ES-I3 (cell line): ENCODE data around the gene CHKA.

Experiments used
- H3K36me3 ChIP-seq: 2 replicates; pipeline ENCODE4 v1.6.1; 2013; ENCODE audit warnings: mild to moderate bottlenecking, low read length, control low read depth, moderate library complexity; ENCODE audit not compliant: insufficient read depth
- H3K4me1 ChIP-seq: 2 replicates; pipeline ENCODE4 v1.6.1; 2013; ENCODE audit warnings: mild to moderate bottlenecking, control low read depth, low read length; ENCODE audit not compliant: insufficient read depth
- H3K9ac ChIP-seq: 2 replicates; pipeline ENCODE4 v1.6.1; 2013; ENCODE audit warnings: low read depth, mild to moderate bottlenecking, low read length, moderate library complexity
- H3K9me3 ChIP-seq: 2 replicates; pipeline ENCODE4 v1.6.1; 2013; ENCODE audit warnings: mild to moderate bottlenecking, low read length, moderate library complexity; ENCODE audit not compliant: control insufficient read depth, insufficient read depth

Gene CHKA

GRCh38 chr11:68121067-68121899 is at the start of gene CHKA:
CHKA (minus strand) TSS chr11:68121388; CDS start chr11:68121177, 211 bp downstream.
- Histone ChIP-seq H3K9ac (peak within 1 kb of the TSS; percentile 83), H3K4me1 (peaks cover 39% of the 10 kb centered on the region), H3K9me3 (no peaks in the 10 kb centered on the region)

DNA sequence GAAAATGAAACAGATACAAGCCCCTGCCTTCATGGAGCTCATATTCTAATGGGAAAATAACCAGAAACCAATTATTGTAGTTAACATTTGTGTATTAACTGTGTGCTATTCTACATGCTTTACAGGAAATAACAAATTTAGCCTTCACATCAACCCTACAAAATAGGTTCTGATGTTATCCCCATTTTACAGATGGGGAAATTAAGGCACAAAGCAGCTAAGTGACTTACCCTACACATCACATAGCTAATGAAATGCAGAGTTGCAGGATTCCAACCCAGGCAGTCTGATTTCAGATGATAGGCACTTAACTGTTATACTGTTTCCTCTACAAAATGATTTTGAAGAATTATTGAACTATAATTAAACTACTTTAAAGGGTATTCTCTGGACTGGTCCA is 48.3 kb upstream of the CHKA start:
- peaks cover 46% of the 10 kb centered on the region for H3K36me3 ChIP-seq
- no peaks in the 10 kb centered on the region for H3K9me3 ChIP-seq
- H3K4me1 ChIP-seq, result no peaks in the 10 kb centered on the region

More at GRCh38 chr11:68121067-68121899, at the start of gene CHKA:
- no peaks in the 10 kb centered on the region for H3K36me3 ChIP-seq

DNA sequence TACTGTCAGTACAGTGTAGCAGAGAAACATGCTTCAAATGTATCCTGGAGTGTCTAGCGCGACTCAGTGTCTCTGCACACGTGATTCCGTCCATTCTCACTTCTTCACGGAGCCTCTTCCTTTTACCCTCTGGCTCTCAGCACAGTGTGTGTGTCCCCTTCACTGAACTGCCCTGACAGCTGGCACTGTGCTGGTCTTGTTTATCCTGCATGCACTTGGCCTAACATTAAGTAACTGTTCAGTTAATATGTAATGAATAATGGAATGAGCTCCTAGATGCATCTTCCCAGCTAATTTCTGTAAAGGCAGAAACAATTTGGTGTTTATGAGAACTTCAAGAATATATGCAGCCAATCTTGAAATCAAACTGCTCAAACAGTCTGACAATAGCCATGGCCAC is 47.5 kb upstream of the CHKA start:
- Histone ChIP-seq H3K9me3 (no peaks in the 10 kb centered on the region), H3K36me3 (peaks cover 46% of the 10 kb centered on the region), H3K4me1 (no peaks in the 10 kb centered on the region), H3K9ac (no peak overlapping the region)

More for the DNA sequence above, 48.3 kb upstream of the CHKA start:
- H3K9ac ChIP-seq, result no peak overlapping the region

GRCh38 chr11:68167474-68167873 is 46.3 kb upstream of the CHKA start:
- H3K36me3 ChIP-seq, result peaks cover 41% of the 10 kb centered on the region
- no peak overlapping the region for H3K9ac ChIP-seq
- H3K4me1 ChIP-seq, result no peaks in the 10 kb centered on the region
- no peaks in the 10 kb centered on the region for H3K9me3 ChIP-seq

DNA sequence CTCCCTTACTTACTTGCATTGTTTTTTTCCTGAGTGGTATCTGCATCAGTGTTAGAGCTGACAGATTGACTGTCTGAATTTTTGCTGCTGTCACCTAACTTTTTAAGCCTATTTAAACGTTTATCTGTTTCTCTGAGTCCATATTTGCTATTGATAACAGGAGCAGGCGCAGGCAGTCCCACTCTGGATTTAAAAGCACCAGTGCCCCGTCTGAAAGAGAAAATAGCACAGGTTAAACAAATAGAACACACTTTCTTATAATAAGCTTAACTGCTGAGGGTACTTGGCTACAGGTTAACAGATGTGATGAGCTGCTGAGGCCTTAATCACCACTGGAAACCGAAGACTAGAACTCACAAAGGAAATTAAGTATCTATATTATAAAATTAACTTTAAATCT is 45.8 kb upstream of the CHKA start:
- Histone ChIP-seq H3K9me3 (no peaks in the 10 kb centered on the region), H3K9ac (no peak overlapping the region), H3K4me1 (no peaks in the 10 kb centered on the region), H3K36me3 (peaks cover 41% of the 10 kb centered on the region)

DNA sequence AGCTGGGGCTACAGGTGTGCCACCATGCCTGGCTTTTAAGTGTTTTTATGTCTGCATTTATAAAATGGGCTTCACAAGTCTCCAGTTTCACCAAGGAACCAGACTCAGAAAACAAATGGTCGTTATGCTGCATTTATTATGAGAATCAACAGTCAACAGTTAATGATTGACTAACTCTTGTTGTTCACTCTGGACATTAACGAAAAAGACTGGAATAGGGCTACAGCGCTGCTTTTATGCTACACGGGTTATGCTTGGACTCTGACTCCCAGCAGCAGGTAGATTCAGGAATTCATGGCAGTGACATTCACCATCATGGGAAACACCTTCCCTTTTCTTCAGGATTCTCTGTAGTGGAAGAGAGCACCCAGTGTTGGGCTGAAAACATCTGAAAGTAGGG is 44.4 kb upstream of the CHKA start:
- Histone ChIP-seq H3K36me3 (peaks cover 31% of the 10 kb centered on the region), H3K9me3 (no peaks in the 10 kb centered on the region), H3K4me1 (no peaks in the 10 kb centered on the region), H3K9ac (no peak overlapping the region)

- H3K36me3 ChIP-seq, result peaks cover 19% of the 10 kb centered on the region; the same call in 1 of the 2 replicates
- no peaks in the 10 kb centered on the region for H3K4me1 ChIP-seq
- H3K9ac ChIP-seq, result no peak overlapping the region
- H3K9me3 ChIP-seq, result no peaks in the 10 kb centered on the region
These were observed 43.2 kb upstream of the CHKA start for GRCh38 chr11:68164437-68164836.

DNA sequence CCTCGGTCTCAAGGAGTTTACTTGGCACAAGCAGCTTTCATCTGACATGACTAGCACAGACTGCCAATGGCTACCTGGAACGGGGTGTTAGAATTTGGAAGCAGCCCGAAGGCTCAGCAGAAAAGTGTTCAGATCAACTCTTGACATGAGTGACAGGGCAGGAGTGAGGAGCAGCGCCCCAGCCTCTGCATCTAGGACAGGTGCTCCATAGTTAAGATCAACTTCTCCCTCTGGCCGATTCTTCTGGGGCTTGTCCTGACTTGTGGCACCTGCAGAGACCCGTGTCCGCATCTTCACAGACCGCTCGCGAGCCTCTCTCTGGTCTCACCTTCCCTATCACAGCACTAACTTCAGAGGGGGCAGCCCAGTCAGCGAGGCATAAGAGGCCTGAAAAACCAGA is 42.5 kb upstream of the CHKA start:
- Histone ChIP-seq H3K36me3 (peaks cover 15% of the 10 kb centered on the region; the same call in 1 of the 2 replicates), H3K9ac (no peak overlapping the region), H3K9me3 (no peaks in the 10 kb centered on the region), H3K4me1 (no peaks in the 10 kb centered on the region)

GRCh38 chr11:68160100-68160695 is 39.0 kb upstream of the CHKA start:
- Histone ChIP-seq H3K4me1 (no peaks in the 10 kb centered on the region), H3K36me3 (no peaks in the 10 kb centered on the region; the same call in 1 of the 2 replicates), H3K9me3 (no peaks in the 10 kb centered on the region), H3K9ac (no peak overlapping the region)

- H3K9ac ChIP-seq, result no peak overlapping the region
- no peaks in the 10 kb centered on the region for H3K9me3 ChIP-seq
These were observed 38.5 kb upstream of the CHKA start for GRCh38 chr11:68159665-68160064.

DNA sequence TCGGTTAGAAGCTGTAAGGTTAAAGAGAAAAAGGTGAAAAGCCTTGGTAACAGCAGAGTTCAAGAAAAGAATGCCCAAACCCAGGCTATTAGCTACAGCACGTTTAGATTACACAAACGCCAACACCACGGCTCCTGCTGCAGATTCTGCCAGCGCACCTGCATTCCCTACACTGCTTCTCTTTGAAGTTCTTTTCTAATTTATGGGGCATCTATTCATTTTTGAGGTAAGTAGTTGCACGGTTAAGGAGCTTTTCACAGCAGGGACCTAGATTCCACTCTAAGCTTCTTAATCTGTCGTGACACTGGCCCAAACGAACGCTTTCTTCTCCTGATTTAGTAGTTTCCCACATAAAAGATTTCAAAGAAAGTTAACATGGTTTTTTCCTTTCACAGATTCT is 38.0 kb upstream of the CHKA start:
- Histone ChIP-seq H3K9ac (no peak overlapping the region), H3K36me3 (no peaks in the 10 kb centered on the region), H3K9me3 (no peaks in the 10 kb centered on the region), H3K4me1 (no peaks in the 10 kb centered on the region)

More at GRCh38 chr11:68159665-68160064, 38.5 kb upstream of the CHKA start:
- Histone ChIP-seq H3K36me3 (no peaks in the 10 kb centered on the region; the same call in 1 of the 2 replicates), H3K4me1 (no peaks in the 10 kb centered on the region)

- no peaks in the 10 kb centered on the region for H3K9me3 ChIP-seq
- no peaks in the 10 kb centered on the region for H3K4me1 ChIP-seq
- H3K9ac ChIP-seq, result no peak overlapping the region
- no peaks in the 10 kb centered on the region for H3K36me3 ChIP-seq
These were observed 37.4 kb upstream of the CHKA start for GRCh38 chr11:68158580-68158979.

DNA sequence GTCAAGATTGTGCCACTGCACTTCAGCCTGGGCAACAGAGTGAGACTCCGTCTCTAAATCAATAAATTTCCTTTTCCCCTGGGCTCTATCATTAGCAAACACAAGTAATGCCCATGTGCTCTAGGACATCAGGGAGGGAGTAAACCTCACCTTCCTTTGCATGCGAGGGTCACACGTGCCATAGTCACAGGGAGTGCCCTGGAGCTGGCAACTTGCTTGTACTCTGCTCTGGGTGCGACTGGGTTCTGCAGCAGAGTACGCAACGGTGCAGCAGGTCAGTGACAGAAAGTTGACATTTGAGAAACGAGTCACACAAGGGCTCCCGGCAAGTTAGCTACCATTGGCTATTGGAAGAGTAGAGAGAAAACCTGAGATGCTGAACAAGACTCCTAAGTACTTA is 32.6 kb upstream of the CHKA start:
- Histone ChIP-seq H3K9me3 (no peaks in the 10 kb centered on the region), H3K9ac (no peak overlapping the region), H3K4me1 (peaks cover 10% of the 10 kb centered on the region; the same call in 1 of the 2 replicates), H3K36me3 (no peaks in the 10 kb centered on the region)

GRCh38 chr11:68150037-68150436 is 28.8 kb upstream of the CHKA start:
- Histone ChIP-seq H3K4me1 (peaks cover 17% of the 10 kb centered on the region; the same call in 1 of the 2 replicates), H3K9me3 (no peaks in the 10 kb centered on the region), H3K9ac (no peak overlapping the region), H3K36me3 (no peaks in the 10 kb centered on the region)

DNA sequence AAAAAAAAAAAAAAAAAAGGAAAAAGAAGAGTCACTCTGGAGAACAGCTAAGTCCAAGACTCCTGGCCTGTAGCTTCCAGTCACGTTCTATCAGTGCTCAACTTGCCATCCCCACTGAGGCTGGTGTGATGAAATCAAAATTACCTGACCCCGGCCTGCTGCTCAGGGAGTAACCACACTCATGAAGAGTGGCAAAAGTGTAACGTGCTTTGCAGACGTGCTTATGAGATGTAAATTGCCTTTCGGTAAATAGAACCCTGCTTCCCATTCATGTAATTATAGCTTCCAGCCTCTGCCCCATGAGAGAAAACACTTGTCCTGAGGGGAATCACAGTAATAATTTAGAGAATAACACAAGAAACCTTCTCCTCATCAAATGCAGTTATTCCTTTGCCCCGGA is 28.2 kb upstream of the CHKA start:
- peaks cover 17% of the 10 kb centered on the region; the same call in 1 of the 2 replicates for H3K4me1 ChIP-seq
- no peak overlapping the region for H3K9ac ChIP-seq
- H3K36me3 ChIP-seq, result no peaks in the 10 kb centered on the region

More for the DNA sequence above, 28.2 kb upstream of the CHKA start:
- H3K9me3 ChIP-seq, result no peaks in the 10 kb centered on the region
